Measurements from ENCODE around the gene NTM. TPM values are rescaled to one million over a fixed set of nuclear protein-coding genes. Genes with fewer than 3 reads are reported as not detected.

NTM gene
- total RNA-seq, 1 experiment from 2014 or later, result 8.6 TPM

- no peaks in the 10 kb centered on the region for H3K9me3 ChIP-seq (ENCODE audit: low read depth, low read length, poor library complexity, severe bottlenecking)
- intact Hi-C loops (cut with micrococcal nuclease; ENCODE audit: unreplicated experiment), result no loop called here
- H3K4me1 ChIP-seq (ENCODE audit: insufficient read depth, low read length, poor library complexity, severe bottlenecking), result no peaks in the 10 kb centered on the region
- DNase-seq (ENCODE audit: low spot score), result no peak
- CTCF ChIA-PET, result no interaction called here
- BruUV-seq (replicated peaks), result no TSS peak
- no peaks in the 10 kb centered on the region for H3K36me3 ChIP-seq (ENCODE audit: insufficient read depth, low read length, poor library complexity, severe bottlenecking)
- TF ChIP-seq, protein P1, sequence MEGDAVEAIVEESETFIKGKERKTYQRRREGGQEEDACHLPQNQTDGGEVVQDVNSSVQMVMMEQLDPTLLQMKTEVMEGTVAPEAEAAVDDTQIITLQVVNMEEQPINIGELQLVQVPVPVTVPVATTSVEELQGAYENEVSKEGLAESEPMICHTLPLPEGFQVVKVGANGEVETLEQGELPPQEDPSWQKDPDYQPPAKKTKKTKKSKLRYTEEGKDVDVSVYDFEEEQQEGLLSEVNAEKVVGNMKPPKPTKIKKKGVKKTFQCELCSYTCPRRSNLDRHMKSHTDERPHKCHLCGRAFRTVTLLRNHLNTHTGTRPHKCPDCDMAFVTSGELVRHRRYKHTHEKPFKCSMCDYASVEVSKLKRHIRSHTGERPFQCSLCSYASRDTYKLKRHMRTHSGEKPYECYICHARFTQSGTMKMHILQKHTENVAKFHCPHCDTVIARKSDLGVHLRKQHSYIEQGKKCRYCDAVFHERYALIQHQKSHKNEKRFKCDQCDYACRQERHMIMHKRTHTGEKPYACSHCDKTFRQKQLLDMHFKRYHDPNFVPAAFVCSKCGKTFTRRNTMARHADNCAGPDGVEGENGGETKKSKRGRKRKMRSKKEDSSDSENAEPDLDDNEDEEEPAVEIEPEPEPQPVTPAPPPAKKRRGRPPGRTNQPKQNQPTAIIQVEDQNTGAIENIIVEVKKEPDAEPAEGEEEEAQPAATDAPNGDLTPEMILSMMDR (conservative IDR thresholded peaks at IDR 0.05; ENCODE audit: low read depth, low read length), result no peak
- TF ChIP-seq EZH2 (IDR thresholded peaks at IDR 0.05; ENCODE audit: borderline replicate concordance, low read depth, low read length, poor library complexity, severe bottlenecking), result no peak
- no peak overlapping the region for H3K4me3 ChIP-seq (ENCODE audit: low read depth, low read length, poor library complexity, severe bottlenecking)
- H3K27ac ChIP-seq (ENCODE audit: low read depth, low read length, poor library complexity, severe bottlenecking), result no peak overlapping the region
- POLR2A ChIA-PET (ENCODE audit: low non-redundant PET), result no interaction called here
- peaks cover 45% of the 10 kb centered on the region for H3K27me3 ChIP-seq (replicated peaks; ENCODE audit: insufficient read depth, low read depth, low read length, poor library complexity)
These were observed 85.7 kb downstream of the NTM start for GRCh38 chr11:131455843-131456704.

DNA sequence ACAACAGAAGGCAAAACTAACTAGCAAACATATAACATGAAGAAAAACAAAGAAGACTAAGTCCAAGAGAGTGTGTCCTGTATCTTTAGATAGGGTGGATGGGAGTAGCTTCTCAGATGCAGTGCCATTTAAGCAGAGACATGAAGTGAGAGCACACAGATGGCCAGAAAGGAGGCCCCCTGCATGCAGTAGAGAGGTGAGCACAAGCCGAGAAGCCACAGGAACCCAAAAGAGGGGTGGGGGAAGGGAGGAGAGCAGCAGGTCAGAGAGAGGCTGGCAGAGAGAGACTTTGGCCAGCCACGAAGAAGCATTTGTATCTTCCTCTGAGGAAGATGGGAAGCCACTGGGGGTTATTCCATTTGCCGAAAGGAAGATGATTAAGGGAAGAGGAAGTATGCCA lies 86.7 kb downstream of the NTM start:
- no peaks in the 10 kb centered on the region for H3K4me1 ChIP-seq (ENCODE audit: insufficient read depth, low read length, poor library complexity, severe bottlenecking)
- CTCF ChIA-PET, result no interaction called here
- intact Hi-C loops (cut with micrococcal nuclease; ENCODE audit: unreplicated experiment), result no loop called here
- H3K27ac ChIP-seq (ENCODE audit: low read depth, low read length, poor library complexity, severe bottlenecking), result no peak overlapping the region
- peaks cover 50% of the 10 kb centered on the region for H3K27me3 ChIP-seq (replicated peaks; ENCODE audit: insufficient read depth, low read depth, low read length, poor library complexity)
- no peaks in the 10 kb centered on the region for H3K9me3 ChIP-seq (ENCODE audit: low read depth, low read length, poor library complexity, severe bottlenecking)
- BruUV-seq (replicated peaks), result no TSS peak
- POLR2A ChIA-PET (ENCODE audit: low non-redundant PET), result no interaction called here
- TF ChIP-seq EZH2 (IDR thresholded peaks at IDR 0.05; ENCODE audit: borderline replicate concordance, low read depth, low read length, poor library complexity, severe bottlenecking), result no peak
- TF ChIP-seq, protein P1 (conservative IDR thresholded peaks at IDR 0.05; ENCODE audit: low read depth, low read length), result no peak
- DNase-seq (ENCODE audit: low spot score), result no peak
- no peak overlapping the region for H3K4me3 ChIP-seq (ENCODE audit: low read depth, low read length, poor library complexity, severe bottlenecking)
- H3K36me3 ChIP-seq (ENCODE audit: insufficient read depth, low read length, poor library complexity, severe bottlenecking), result no peaks in the 10 kb centered on the region

DNA sequence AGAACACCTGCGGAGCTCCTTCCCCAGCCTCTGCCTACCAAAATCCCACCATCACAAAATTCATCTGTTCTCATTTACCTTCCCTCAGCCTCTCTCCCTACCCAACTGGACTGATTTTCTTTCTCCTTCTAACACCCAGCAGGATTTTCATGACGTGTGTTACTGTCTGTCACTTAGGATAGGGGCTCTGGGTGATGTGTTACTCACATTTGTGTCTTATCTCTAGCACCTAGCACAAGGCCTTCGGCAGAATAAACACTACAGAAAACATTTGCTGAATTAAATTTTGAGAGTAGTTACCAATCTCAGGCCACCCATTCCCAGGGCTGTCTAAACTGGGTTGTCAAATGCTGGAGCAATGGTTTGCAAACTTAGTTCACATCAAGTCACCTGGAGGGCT lies 88.0 kb downstream of the NTM start:
- DNase-seq (ENCODE audit: low spot score), result no peak
- POLR2A ChIA-PET (ENCODE audit: low non-redundant PET), result no interaction called here
- CTCF ChIA-PET, result no interaction called here
- Histone ChIP-seq H3K4me1 (ENCODE audit: insufficient read depth, low read length, poor library complexity, severe bottlenecking) (no peaks in the 10 kb centered on the region), H3K4me3 (ENCODE audit: low read depth, low read length, poor library complexity, severe bottlenecking) (no peak overlapping the region), H3K36me3 (ENCODE audit: insufficient read depth, low read length, poor library complexity, severe bottlenecking) (no peaks in the 10 kb centered on the region), H3K27me3 (replicated peaks; ENCODE audit: insufficient read depth, low read depth, low read length, poor library complexity) (peaks cover 53% of the 10 kb centered on the region), H3K27ac (ENCODE audit: low read depth, low read length, poor library complexity, severe bottlenecking) (no peak overlapping the region), H3K9me3 (ENCODE audit: low read depth, low read length, poor library complexity, severe bottlenecking) (no peaks in the 10 kb centered on the region)
- no TSS peak for BruUV-seq (replicated peaks)
- TF ChIP-seq EZH2 (IDR thresholded peaks at IDR 0.05; ENCODE audit: borderline replicate concordance, low read depth, low read length, poor library complexity, severe bottlenecking), result no peak
- TF ChIP-seq, protein P1 (conservative IDR thresholded peaks at IDR 0.05; ENCODE audit: low read depth, low read length), result no peak
- intact Hi-C loops (cut with micrococcal nuclease; ENCODE audit: unreplicated experiment), result no loop called here
